ENCODE results near the gene MARCHF4.

MARCHF4 gene

DNA sequence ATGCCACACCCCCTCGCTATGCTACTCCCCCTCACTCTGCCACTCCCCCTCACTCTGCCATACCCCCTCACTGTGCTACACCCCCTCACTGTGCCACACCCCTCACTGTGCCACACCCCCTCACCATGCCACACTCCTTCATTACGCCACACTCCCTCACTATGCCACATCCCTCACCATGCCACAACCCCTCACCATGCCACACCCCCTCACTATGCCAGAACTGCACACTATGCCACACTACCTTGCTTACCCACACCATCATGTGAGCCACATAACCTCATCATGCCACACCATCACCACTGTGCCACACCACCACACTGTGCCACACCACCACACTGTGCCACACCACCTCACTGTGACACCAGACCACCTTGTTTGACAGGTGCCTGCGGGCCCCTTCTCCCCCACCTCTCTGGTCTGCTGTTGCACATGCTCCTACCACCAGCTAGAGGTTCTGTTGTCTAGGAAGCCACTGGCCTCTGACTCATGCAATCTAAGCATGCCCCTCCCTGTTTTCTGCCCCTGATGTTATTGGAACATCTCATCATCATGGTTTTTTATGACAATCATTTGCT, 22.0 kb downstream of the MARCHF4 start:
- no peak for DNase-seq (ENCODE audit: low read depth)

DNA sequence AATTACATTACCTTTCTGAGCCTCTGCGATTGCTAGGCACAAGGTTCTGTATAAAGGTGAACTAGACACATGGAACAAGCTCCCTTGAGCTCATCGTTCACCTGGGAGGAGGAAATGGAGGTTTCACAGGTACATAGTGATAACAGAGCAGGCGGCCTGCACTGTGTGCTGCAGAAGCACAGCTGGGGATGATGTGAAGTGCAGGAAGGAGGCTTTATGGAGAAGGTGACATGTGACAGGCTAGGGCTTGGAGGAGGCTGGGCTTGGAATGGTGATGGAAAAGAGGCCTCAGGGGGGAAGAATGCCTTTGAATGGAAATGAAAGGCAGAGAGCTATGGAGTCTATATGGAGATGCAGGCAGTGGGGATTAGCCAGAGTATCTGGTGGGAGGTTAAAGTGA, 22.9 kb downstream of the MARCHF4 start:
- DNase-seq (ENCODE audit: low read depth): no peak

DNA sequence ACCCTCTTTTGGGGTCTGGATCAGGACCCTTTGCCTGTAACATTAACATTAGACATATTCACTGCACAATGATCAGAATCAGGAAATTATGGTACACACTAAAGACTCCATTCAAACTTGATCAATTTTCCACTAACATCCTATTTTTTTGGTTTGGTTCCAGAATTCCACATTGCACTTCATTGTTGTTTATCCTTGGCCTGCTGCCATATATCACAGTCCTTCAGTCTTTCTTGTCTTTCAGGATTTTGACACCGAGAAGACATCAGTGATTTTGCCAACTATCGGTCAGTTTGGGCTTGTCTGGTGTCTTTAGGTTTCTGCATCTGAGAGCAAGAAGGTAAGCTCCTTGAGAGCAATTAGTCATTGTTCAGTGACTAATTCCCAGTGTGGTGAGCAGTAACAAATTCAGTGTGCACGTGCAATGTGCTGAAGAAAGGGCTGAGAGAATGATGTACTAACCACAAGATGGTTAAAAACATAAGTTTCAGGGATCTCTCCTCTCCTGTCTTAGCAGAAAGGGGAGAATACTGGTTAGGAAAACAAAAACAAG, 23.5 kb downstream of the MARCHF4 start:
- DNase-seq (ENCODE audit: low read depth): no peak

DNA sequence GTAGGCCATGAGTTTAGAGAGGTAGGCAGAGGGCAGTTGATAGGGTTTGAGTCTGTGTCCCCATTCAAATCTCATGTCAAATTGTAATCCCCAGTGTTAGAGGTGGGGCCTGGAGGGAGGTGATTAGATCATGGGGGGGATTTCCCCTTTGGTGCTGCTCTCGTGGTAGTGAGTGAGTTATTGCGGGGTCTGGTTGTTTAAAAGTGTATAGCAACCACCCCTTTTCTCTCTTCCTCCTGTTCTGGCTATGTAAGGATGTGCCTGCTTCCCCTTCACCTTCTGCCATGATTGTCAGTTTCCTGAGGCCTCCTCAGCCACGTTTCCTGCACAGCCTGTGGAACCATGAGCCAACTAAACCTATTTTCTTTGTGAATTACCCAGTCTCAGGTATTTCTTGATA, 25.5 kb downstream of the MARCHF4 start:
- DNase-seq (ENCODE audit: low read depth): no peak

DNA sequence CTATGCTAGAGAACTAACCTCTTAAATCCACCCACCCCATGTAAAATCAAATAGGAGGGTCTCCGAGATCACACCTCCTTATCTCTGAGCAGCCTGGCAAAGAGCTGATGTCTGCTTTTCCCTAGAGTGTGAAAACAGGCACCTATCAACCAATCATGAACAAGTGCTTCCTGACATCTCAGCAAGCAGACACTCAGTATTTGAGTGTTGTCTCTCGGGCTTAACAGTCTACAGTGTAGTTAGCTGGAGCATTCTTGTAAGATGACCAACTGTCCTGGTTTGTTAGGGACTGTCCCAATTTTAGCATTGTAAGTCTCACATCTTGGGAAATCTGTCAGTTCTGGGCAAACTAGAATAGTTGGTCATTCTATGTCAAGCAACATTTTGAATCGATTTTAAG, 26.4 kb downstream of the MARCHF4 start:
- DNase-seq (ENCODE audit: low read depth): no peak

DNA sequence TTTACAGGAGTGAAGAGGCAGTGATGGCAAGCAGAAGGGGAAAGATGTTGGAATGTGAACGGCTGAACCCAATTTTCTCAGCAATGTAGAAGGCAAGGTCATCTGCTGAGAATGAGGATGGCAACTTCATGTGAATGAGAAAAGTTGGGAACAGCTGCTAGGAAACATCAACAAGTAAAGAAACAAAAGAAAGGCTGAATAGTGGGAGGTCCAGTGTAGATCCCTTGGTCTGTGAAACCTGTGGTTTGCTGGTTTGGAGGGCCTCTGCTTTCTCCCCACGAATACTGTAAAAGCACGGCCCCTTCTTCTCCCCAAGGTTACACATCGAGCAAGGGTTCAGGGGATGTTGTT, 27.4 kb downstream of the MARCHF4 start:
- DNase-seq (ENCODE audit: low read depth): no peak

DNA sequence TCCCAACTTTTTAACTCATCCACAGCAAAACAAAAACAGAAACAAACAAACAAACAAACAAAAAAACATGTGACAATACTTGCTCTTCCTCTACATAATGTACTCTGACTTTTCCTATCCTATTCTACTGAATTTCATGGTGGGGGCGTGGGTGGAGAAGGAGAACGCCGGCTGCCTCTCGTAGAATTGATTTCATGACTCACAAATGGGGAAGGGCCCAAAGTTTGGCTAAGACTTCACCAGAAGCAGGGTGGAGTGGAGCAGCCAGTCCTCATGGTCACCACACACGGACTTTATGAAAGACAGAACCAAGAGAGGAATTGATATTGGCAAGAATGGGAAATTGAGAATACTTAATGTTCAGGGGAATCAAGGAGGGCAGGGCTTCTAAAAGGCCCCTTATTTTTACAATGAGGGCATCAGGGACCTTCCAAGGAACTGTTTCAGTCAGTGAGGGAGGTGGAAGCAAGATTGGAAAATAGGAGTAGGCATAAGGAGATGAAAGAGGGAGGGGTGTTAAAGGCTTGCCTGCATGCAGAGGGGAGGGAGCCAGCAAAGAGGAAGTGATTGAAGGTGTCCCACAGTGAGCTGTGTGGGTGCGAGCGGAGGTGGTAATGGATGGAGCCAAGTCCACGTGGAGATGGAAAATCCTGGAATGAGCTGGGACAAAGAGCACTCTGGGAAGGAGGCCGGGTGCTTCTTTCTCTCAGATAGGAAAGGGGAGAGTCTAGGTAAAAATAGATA, 27.9 kb downstream of the MARCHF4 start:
- no peak for DNase-seq (ENCODE audit: low read depth)

DNA sequence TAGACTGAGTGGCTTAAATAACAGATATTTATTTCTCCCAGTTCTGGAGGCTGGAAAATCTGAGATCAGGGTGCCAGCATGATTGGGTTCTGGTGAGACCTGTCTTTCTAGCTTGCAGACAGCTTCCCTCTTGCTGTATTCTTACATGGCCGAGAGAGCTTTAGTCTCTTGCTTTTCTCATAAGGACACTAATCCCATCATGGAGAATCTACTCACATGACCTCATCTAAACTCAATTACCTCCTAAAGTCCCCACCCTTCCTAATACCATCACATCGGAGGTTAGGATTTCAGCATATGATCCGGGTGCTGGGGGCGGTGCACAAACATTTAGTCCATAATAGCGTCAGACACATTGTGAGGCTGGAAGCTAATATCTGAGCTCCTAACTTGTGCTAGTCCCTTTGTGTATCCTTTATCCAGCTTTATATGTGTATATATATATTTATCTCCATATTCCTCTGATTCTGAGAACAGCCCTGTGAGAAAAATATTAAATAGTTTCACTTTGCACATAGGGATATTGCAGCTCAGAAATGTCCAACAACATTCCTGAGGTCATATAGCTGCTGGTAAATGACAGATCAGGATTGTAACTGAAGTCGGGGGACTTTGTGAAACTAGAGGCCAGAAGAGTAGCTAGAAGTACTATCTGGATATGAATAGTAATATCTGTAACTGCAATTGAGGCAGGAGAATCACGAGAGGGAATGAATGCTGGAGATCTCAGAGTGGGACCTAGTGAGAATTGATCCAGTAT, 28.9 kb downstream of the MARCHF4 start:
- DNase-seq (ENCODE audit: low read depth): no peak

DNA sequence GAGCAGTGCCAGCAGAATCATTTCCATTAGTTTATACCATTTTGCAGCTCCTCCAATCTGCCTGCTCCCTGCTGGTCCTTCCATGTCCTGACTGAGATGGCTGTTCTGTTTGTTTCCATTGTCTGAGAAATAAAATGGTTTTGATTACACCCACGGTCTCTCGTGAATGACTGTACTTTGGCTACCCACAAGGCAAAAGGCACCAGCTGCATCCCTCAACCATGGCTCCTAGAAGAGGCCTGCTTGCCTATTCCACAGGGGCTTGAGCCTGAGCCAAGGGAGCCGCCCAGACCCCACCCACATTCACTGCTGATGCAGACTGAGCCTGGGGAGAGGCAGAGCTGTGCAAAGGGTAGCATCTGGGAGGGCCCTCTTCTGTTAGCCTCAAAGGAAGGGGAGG, 31.2 kb downstream of the MARCHF4 start:
- DNase-seq (ENCODE audit: low read depth): no peak

DNA sequence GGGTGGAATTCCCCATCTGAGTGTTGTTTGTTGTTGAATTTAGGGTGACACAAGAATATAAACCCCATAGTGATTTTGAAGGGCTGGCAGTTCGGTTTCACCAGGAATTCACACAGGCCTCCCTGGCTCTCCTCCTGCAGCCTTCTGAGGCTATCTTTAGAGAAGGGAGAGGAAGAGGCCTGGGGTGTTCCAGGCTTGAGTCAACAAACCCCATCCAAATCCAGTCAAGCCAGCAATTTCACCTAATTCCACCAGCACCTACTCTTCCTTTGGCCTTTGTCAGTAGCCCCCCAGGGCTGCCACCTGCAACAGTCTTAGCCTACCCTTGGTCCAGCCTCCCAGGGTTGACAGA, 32.0 kb downstream of the MARCHF4 start:
- DNase-seq (ENCODE audit: low read depth): no peak

DNA sequence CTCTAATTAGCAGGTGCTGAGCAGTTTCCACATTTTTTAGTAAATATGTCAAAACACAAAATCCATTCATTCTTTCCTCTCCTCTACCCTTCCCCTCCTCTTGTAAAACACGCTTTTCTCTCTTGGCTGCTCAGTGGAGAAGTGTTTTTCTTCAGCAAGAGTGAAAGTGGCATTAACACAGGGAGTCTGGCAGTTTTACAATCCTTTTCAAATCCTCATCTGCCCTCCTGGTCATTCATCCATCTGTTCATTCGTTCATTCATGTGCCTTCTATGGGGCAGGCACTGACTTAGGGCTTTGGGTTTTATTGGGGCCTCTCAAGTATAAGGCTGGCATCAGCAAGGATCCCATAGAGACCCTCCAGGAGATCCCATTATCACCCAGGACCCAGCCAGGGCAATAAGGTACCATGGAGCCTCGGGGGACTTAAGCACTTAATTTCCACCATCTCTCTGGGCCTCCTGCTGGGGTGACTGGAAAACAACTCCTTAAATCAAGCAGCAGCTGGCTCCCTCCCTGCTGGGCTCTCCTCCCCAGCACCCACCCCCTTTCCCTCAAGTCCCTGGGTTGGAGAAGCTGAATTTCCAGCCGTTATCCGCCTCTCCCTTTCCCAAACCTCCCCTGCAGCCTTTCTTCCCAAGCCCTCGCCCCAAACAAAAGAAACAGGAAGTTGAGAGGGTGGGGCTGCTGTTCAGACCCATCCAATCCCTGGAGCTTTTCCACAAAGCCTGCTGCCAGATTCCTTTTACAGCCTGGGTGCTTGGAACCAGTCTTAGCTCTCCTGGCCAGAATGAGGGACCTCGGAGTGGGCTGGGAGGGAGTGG, 32.6 kb downstream of the MARCHF4 start:
- DNase-seq (ENCODE audit: low read depth): no peak

DNA sequence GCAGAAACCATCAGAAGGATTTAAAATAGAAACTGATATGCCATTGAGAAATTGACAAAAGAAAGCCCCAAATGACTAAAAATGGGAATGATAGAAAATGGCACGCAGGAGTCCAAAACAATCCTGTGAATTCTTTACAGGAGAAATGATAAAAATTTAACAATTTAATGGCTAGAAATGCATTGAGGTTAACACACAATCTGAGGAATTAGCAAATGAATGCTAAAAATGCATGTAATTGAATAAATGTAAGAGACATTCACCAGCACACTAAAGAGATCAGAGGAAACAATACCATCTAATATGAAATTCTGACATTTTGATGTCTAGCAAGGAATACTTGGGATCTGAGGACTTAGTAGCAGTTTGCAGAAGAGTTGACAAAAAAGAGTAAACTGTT, 37.0 kb downstream of the MARCHF4 start:
- no peak for DNase-seq (ENCODE audit: low read depth)

DNA sequence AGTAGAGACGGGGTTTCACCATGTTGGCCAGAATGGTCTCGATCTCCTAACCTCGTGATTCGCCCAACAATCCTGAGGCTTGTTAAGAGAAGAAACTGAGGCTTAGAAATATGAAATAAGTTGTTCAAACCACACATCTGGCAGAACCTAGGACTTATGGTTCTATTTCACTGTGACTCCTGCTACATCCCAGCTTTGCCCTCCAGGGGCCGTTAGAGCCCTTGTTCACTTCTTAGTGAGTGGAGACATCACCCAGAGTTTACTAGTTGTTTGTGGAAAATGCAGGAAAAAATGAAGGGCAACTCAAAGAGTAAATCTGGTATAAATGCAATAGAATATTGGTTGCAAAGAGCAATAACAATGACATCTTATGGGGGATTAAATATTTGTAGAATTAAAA, 43.9 kb downstream of the MARCHF4 start:
- DNase-seq (ENCODE audit: low read depth): no peak

DNA sequence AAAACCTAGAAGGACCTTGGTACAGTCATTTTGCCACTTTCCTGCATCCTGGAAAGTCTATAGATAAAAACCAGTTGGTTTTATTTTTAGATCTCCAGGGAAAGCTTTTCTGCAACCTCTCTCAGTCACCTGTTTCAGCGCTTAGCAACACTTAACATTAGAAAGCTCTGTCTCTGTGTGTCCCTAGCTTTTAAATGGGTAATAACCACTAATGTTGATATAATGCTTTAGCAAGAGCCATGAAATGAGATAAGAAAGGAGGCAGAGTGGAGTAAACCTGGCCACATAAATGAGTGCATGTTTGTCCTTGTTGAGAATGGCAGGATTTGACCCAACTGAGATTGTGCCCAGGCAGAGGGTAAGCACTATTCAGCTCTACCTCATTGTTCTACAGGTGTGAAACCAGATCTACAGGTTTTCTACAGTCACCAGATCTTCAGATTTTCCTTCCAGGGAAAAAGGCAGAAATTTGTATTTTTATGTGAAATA, 44.8 kb downstream of the MARCHF4 start:
- no peak for DNase-seq (ENCODE audit: low read depth)
